Activated CD8-positive, alpha-beta memory T cell treated with anti-CD3 and anti-CD28 coated beads, Interleukin-2, amount 50 U/mL, for 48 hours (primary cell): ENCODE data around the gene IL18RAP.

Source experiments
- DNase-seq: peaks from one replicate; pipeline ENCODE4 v3.0.0-alpha.2; 2020

The IL18RAP gene

GRCh38 chr2:102422910-102423309 is at the start of gene IL18RAP:
Gene IL18RAP, plus strand, starts transcription at chr2:102423160. Its CDS starts 118 bp downstream, at chr2:102423278.
- no peak for DNase-seq

DNA sequence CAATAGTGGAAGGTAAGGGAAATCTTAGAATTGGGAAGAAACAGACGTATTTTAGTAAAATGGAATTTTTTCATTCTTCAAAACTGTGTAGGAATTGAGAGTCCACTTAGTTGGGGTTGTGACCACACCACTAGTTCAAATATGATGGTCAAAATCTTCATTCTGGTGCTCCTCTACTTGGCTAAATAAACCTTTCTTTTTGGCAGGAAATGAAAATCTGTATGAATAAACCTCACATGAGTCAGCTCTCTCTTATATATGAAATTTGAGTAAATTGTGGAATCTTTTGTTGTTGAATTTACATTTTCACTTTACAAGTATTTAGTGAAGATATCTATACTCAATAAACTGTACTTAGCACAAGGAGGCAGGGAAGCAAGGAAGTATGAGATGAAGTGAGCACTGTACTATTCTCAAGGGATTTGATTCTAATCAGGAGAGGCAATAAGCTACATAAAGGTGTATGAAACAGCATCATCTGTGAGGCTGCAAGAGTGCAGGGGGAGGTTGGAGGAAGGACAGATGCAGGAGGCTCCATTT is 46.8 kb upstream of the IL18RAP start:
- DNase-seq = no peak

DNA sequence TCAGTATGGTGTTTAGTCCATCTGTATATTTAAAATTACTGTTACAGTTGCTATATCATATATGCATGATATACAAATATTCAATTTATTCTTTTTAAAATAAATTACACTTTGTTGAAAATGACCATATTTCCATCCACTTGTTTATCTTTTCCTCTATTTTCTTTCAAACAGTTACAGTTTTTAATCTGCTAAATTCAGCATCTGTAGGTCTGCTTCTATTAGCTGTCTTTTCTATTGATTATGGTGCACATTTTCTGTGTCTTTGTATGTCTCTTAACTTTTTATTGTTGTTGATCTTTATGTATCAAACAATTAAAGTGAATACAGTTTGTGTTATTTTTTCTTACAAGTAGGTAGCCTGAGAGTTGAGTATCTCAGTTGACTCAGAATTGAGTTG is 39.2 kb upstream of the IL18RAP start:
- DNase-seq = no peak

- no peak for DNase-seq
Measured at GRCh38 chr2:102385522-102385921, 37.4 kb upstream of the IL18RAP start.

DNA sequence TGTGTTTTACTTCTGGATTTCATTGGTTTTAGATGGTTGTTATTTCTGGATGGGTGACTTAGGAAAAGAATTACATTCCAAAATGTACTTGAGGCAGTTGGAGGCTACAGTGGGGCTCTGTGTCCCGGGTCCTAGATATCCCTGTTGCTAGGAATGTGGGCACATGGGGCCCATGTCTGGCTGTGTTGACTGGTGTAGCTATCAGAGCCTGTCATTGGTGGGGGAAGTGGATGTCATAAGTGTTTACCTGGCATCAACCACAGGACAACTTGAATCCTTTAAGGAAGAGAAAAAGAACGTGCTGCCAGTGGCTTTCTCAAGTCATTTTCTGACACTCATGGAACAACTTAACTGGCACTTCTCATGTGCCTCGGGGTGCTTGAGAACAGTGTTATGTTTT is 37.0 kb upstream of the IL18RAP start:
- no peak for DNase-seq

DNA sequence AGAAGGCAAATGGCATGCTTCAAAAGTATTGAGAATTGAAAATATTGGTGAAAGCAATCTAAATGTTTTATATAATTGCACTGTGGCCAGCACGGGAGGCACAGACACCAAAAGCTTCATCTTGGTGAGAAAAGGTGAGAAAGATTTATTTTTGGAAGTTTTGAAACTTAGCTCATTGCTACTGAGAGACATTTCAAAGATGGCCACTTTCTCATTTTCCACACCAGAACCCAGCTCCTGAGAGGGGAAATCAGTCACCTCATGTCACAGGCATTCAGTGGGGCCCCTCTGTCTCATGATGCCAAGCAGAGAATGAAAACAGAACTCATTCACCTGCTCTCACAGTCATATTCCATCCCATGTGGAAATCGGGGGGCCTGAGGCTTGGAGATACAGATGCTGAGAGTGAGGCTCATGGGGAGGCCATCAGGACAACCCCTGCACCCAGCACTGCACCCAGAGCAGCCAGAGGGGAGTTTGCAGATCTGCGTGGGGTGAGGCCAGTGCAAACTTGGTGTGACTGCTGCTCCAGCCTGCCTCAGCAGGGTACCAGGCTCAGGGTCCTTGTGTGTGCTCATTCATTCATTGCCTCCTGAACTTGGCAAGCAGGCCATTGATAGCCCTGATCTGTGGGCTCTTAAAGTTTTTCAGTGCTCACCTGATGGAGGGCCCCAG is 36.0 kb upstream of the IL18RAP start:
- DNase-seq = no peak

DNA sequence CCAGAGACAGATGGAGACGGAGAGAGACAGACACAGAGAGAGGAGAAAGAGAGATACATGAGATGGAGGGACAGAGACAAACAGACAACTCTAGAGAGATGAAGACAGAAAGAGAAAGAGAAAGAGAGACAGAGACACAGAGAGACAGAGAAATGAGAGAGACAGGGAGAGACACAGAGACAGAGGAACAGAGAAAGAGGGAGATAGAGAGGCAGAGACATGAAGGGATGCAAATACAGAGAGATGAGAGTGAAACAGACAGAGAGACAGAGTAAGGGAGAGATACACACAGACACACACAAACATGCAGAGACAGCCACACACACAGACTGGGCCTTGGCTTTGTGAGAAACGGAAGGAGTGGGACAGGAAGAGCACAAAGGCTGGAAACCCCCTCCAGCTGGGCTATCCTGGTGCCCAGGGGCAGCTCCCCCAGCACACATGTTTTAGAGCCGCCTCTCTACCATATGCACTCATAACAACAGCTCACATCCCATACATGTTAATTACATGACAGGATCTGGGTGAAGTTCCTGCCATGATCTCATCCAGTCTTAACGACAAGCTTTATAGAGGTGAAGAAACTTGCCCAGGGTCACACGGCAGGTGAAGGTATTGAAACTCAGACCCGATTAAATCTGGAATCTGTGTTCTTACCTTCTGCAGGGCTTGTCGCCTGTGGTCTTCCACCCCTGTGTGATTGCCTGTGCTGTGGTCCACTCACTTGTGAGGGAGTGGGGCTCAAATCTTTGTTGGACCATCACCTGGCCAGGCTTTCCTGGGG is 35.0 kb upstream of the IL18RAP start:
- no peak for DNase-seq

DNA sequence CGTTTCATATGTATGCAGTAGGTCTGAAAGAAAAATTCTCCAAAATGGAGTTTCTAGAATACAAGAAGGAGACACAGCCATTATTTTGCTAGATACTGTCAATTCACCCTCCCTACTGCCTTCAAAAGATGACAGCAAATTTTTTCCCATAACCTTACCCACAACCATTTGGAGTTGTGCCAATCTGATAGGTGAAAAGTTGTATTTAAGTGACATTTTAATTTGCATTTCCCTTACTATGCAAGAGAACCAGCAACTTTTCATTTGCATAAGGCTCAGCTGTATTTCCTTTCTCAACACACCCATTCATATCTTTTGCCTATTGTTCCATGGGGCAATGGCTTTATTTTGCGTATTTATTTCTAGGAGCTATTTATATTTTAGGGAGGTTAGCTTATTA is 31.4 kb upstream of the IL18RAP start:
- DNase-seq = no peak

GRCh38 chr2:102392096-102392495 is 30.9 kb upstream of the IL18RAP start:
- DNase-seq = no peak

GRCh38 chr2:102392942-102393341 is 30.0 kb upstream of the IL18RAP start:
- DNase-seq = no peak

DNA sequence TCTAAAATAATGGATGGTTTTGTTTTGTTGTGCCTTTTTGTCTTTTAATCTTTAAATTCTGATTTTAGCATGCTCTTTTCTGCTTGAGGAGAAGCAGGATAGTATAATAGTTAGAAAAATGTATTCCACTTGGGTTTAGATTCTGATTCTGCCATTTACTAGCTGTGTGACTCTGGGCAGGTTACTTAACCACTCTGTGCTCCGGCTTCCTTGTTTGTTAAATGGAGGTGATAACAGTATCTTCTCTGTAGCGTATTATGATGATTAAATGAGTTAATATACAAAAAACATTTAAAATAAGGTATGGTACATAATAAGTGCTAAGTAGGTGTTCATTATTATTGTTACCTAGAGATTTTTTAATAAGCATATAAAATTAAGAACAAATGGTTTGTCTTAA is 26.9 kb upstream of the IL18RAP start:
- no peak for DNase-seq

DNA sequence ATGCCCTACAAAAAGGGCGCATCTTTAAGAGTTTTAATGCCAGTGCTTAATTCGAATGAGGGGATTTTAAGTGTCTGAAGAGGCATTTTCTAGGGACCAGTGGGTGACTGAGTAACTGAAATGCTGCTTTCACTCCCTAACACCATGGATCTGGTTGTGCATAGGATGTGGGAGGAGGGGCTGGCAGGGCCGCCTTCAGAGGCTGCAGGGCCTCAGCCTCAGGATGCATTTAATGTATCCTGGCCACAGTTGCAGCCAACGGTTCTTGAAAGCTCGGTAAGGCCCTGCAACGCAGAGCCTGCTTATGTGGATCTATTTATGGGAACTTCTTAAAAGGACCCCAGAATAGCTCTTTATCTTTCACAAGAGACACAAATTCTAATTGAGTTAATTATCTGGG is 25.8 kb upstream of the IL18RAP start:
- no peak for DNase-seq

GRCh38 chr2:102399499-102400141 is 23.3 kb upstream of the IL18RAP start:
- DNase-seq = no peak

DNA sequence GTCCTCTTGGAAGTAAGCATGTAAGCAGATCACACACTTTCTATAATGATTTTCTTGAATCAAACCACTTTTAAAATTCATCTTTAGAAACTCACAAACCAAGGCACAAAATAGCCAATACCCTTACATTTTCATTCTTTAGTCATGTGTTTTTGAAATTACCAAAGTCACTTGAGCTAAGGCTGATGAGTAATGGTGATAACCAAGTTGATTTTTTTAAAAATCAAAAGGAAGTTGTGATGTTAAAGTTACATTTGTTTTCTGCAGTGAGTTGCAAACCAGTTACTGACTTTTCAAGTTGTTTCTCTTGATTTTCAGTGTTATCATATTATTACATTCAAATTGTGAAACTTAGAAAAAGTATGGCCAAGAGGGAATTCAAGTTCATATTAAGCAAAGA is 21.5 kb upstream of the IL18RAP start:
- DNase-seq = no peak

GRCh38 chr2:102401865-102402264 is 21.1 kb upstream of the IL18RAP start:
- DNase-seq = no peak

DNA sequence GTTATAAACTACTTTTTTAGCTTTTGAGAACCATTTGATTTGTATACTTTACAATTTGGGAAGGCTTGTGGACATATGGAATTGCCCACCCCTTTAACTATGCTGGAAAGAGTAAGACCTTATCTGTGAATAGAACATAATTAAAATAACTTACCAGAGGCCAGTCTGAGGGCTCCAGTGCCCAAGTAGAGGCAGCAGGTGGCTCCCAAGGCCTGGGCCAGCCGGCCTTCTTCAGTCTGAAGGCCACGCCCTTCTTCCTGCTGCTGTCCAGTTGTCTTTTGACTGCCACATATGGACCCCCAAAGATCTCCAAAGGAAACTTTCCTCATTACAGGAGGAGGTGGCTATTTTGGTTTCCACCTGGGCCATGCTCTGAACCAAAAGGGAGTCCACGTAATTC is 12.0 kb upstream of the IL18RAP start:
- DNase-seq = no peak

DNA sequence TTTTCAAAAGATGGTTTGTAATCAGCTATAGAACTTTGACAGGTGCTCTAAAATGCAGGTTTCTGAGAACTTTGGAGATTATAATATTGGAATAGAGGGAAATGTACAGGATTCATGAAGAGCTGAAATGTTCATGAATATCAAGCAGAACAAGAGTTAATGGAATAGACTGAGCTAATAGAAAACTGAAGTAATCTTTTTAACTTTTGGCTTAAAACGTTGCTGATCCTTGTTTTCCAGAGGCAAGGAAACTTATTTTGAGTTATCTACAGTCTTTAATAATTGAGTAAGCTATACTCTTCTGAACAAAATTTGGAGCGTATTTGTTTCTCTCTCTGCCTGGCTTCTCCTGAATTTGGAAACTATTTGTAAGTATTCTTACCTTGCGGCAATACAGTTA is 10.8 kb upstream of the IL18RAP start:
- DNase-seq = no peak

- DNase-seq = no peak
Measured at GRCh38 chr2:102417946-102418345, 5.0 kb upstream of the IL18RAP start.

GRCh38 chr2:102418421-102418961 is 4.5 kb upstream of the IL18RAP start:
- DNase-seq = no peak

- no peak for DNase-seq
Measured at GRCh38 chr2:102420290-102420689, 2.7 kb upstream of the IL18RAP start.

DNA sequence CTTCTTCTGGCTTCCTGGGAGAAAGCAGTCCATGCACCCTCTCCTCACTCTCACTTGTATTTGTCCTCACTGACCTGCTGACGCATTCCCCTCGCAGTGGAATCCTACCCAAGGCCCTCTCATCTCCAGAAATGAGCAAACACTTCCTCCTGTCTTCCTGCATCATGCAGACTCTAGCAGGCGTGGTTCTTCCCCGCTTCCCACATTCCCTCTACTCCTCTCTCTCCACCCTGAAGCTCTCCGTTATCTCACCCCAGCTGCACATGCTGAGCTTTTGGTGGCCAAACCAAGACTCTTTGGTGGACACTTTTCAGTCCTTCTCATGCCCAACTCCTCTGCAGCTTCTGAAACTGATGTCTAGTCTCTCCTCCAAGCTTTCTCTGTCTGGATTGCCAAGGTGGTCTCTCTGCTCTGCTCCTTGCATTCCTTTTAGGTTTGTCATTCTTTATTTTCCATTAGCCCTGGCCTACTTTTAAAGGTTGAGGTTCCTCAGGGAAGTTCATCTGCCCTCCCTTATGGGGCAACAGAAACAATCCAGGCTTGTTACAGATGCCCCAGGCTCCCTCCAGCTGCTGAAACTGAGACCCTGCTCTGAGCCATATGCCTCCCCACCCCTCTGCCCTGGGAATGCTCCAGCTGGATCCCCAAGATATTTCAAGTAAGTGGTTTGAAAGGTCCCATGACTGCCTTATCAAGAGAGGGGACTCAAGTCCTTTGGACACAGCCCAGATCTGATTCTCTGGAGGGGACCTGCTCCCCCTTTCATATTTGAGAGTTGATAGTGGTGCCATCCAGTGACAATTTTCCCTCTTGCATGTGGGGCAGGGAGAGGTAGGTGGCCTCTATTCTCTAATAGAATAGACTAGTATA is 835 bp upstream of the IL18RAP start:
- DNase-seq = no peak

- no peak for DNase-seq
Measured at GRCh38 chr2:102423368-102423767, 408 bp downstream of the IL18RAP start.

- no peak for DNase-seq
Measured at GRCh38 chr2:102424754-102425153, 1.8 kb downstream of the IL18RAP start.
